Activated effector memory CD4-positive, alpha-beta T cell treated with anti-CD3 and anti-CD28 coated beads, Interleukin-2, amount 50 U/mL, for 16 hours (primary cell): ENCODE results near the gene FAM72C.
A peak's percentile ranks its signal among the peaks of the same experiment; 100 is the strongest.
"Not testable (repeated sequence)": the region's sequence is repeated elsewhere in the genome, so short reads cannot be mapped to it uniquely, and the experiment has no call there.

Experiments used
- DNase-seq: peaks from one replicate; pipeline ENCODE4 v3.0.0-alpha.2; 2020

The FAM72C gene

GRCh38 chr1:143984721-143985473, 13.1 kb upstream of the FAM72C start:
- DNase-seq, result not testable (repeated sequence)

- not testable (repeated sequence) for DNase-seq
Measured at GRCh38 chr1:143974416-143974815, 2.6 kb upstream of the FAM72C start.

- DNase-seq, result not testable (repeated sequence)
Measured at GRCh38 chr1:143973876-143974414, 2.2 kb upstream of the FAM72C start.

- not testable (repeated sequence) for DNase-seq
Measured at GRCh38 chr1:143972753-143973326, 1.1 kb upstream of the FAM72C start.

GRCh38 chr1:143965860-143966259, 5.9 kb downstream of the FAM72C start:
- not testable (repeated sequence) for DNase-seq

GRCh38 chr1:143964294-143964693, 7.5 kb downstream of the FAM72C start:
- not testable (repeated sequence) for DNase-seq

- not testable (repeated sequence) for DNase-seq
Measured at GRCh38 chr1:143955930-143956329, 15.9 kb downstream of the FAM72C start.

- not testable (repeated sequence) for DNase-seq
Measured at GRCh38 chr1:143952913-143953312, 18.9 kb downstream of the FAM72C start.

GRCh38 chr1:143951485-143952391, 20.0 kb downstream of the FAM72C start:
- DNase-seq, result not testable (repeated sequence)

GRCh38 chr1:143947749-143948148, 24.0 kb downstream of the FAM72C start:
- not testable (repeated sequence) for DNase-seq

- DNase-seq, result not testable (repeated sequence)
Measured at GRCh38 chr1:143945253-143945652, 26.5 kb downstream of the FAM72C start.

GRCh38 chr1:143944576-143945240, 27.1 kb downstream of the FAM72C start:
- not testable (repeated sequence) for DNase-seq

GRCh38 chr1:143943319-143943978, 28.3 kb downstream of the FAM72C start:
- not testable (repeated sequence) for DNase-seq

- DNase-seq, result not testable (repeated sequence)
Measured at GRCh38 chr1:143942238-143942860, 29.4 kb downstream of the FAM72C start.

- DNase-seq, result not testable (repeated sequence)
Measured at GRCh38 chr1:143939666-143940065, 32.1 kb downstream of the FAM72C start.

- DNase-seq, result not testable (repeated sequence)
Measured at GRCh38 chr1:143938922-143939321, 32.9 kb downstream of the FAM72C start.

GRCh38 chr1:143936457-143937115, 35.2 kb downstream of the FAM72C start:
- peak; percentile 68 for DNase-seq

- not testable (repeated sequence) for DNase-seq
Measured at GRCh38 chr1:143919127-143919526, 52.7 kb downstream of the FAM72C start.

- DNase-seq, result not testable (repeated sequence)
Measured at GRCh38 chr1:143918552-143918951, 53.2 kb downstream of the FAM72C start.

- DNase-seq, result not testable (repeated sequence)
Measured at GRCh38 chr1:143913705-143914104, 58.1 kb downstream of the FAM72C start.
